Measurements from ENCODE around the gene ANOS1.
"Not testable (repeated sequence)": the region's sequence is repeated elsewhere in the genome, so short reads cannot be mapped to it uniquely, and the experiment has no call there.

The ANOS1 gene

GRCh38 chrX:8731559-8732395 lies at the start of gene ANOS1:
Gene ANOS1 (minus strand): TSS chrX:8732137. CDS start chrX:8732036, 101 bp downstream.
- peak; percentile 38 to 39 for DNase-seq

GRCh38 chrX:8773117-8773516 lies 41.2 kb upstream of the ANOS1 start:
- DNase-seq = no peak

- no peak for DNase-seq
Measured at GRCh38 chrX:8760021-8760420, 28.1 kb upstream of the ANOS1 start.

- not testable (repeated sequence) for DNase-seq
Measured at GRCh38 chrX:8758706-8759105, 26.8 kb upstream of the ANOS1 start.

- not testable (repeated sequence) for DNase-seq
Measured at GRCh38 chrX:8757609-8758389, 25.9 kb upstream of the ANOS1 start.

- no peak for DNase-seq
Measured at GRCh38 chrX:8755813-8756212, 23.9 kb upstream of the ANOS1 start.

- DNase-seq = no peak
Measured at GRCh38 chrX:8755116-8755515, 23.2 kb upstream of the ANOS1 start.

GRCh38 chrX:8749697-8750096 lies 17.8 kb upstream of the ANOS1 start:
- no peak for DNase-seq

GRCh38 chrX:8748855-8749254 lies 16.9 kb upstream of the ANOS1 start:
- peak in 1 of 2 experiments; percentile 4 for DNase-seq

- DNase-seq = peak in 1 of 2 experiments; percentile 3
Measured at GRCh38 chrX:8743126-8743732, 11.3 kb upstream of the ANOS1 start.

- no peak for DNase-seq
Measured at GRCh38 chrX:8741981-8742380, 10.0 kb upstream of the ANOS1 start.

GRCh38 chrX:8738588-8739189 lies 6.8 kb upstream of the ANOS1 start:
- DNase-seq = peak; percentile 6 to 23

GRCh38 chrX:8737883-8738282 lies 5.9 kb upstream of the ANOS1 start:
- DNase-seq = no peak

GRCh38 chrX:8730812-8731558 lies 952 bp downstream of the ANOS1 start:
- DNase-seq = no peak

GRCh38 chrX:8729811-8730210 lies 2.1 kb downstream of the ANOS1 start:
- no peak for DNase-seq

GRCh38 chrX:8728932-8729535 lies 2.9 kb downstream of the ANOS1 start:
- no peak for DNase-seq

- peak; percentile 17 to 28 for DNase-seq
Measured at GRCh38 chrX:8726031-8726652, 5.8 kb downstream of the ANOS1 start.

- no peak for DNase-seq
Measured at GRCh38 chrX:8724300-8724699, 7.6 kb downstream of the ANOS1 start.

- no peak for DNase-seq
Measured at GRCh38 chrX:8721536-8721935, 10.4 kb downstream of the ANOS1 start.

GRCh38 chrX:8720136-8720535 lies 11.8 kb downstream of the ANOS1 start:
- DNase-seq = no peak

- DNase-seq = no peak
Measured at GRCh38 chrX:8717354-8717753, 14.6 kb downstream of the ANOS1 start.
